ENCODE measurements around the gene CD34.
"Not testable (repeated sequence)": the region's sequence is repeated elsewhere in the genome, so short reads cannot be mapped to it uniquely, and the experiment has no call there.

DNA sequence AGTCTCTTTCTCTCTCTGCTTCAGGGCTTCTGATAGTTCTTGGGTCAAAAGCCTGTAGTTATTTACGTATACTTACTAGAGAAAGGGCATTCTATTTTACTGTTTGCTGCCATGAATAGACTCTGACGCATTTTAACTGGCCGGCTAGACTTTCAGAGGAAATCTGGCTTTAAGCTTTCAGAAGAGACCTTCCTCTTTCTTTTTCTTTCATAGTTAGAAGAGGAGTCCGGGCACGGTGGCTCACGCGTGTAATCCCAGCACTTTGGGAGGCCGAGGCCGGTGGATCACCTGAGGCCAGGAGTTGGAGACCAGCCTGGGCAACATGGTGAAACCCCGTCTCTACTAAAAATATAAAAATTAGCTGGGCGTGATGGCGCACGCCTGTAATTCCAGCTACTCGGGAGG is 31.4 kb upstream of the CD34 start:
- not testable (repeated sequence) for TF ChIP-seq EZH2 (IDR thresholded peaks at IDR 0.05; ENCODE audit: low read depth)
- TF ChIP-seq, protein P1, sequence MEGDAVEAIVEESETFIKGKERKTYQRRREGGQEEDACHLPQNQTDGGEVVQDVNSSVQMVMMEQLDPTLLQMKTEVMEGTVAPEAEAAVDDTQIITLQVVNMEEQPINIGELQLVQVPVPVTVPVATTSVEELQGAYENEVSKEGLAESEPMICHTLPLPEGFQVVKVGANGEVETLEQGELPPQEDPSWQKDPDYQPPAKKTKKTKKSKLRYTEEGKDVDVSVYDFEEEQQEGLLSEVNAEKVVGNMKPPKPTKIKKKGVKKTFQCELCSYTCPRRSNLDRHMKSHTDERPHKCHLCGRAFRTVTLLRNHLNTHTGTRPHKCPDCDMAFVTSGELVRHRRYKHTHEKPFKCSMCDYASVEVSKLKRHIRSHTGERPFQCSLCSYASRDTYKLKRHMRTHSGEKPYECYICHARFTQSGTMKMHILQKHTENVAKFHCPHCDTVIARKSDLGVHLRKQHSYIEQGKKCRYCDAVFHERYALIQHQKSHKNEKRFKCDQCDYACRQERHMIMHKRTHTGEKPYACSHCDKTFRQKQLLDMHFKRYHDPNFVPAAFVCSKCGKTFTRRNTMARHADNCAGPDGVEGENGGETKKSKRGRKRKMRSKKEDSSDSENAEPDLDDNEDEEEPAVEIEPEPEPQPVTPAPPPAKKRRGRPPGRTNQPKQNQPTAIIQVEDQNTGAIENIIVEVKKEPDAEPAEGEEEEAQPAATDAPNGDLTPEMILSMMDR (conservative IDR thresholded peaks at IDR 0.05): not testable (repeated sequence)

All from PC-9 (cell line).